ENCODE data around the gene GRIP1.

- TF ChIP-seq CEBPB (IDR thresholded peaks at IDR 0.05; ENCODE audit: borderline replicate concordance in 1 of 2, low read depth in 2 of 2, low read length in 2 of 2) (no peak), ZZZ3 (IDR thresholded peaks at IDR 0.05; ENCODE audit: control insufficient read depth, insufficient read length, low read depth) (no peak), GABPA (IDR thresholded peaks at IDR 0.05; ENCODE audit: low read depth) (no peak), SP1 (IDR thresholded peaks at IDR 0.05; ENCODE audit: low read depth, low read length) (no peak), JUNB (IDR thresholded peaks at IDR 0.05) (no peak), ZNF274 (IDR thresholded peaks at IDR 0.05; ENCODE audit: insufficient read depth, insufficient read length) (no peak), POLR2AphosphoS5 (IDR thresholded peaks at IDR 0.05; ENCODE audit: low read length) (no peak), EP300 (IDR thresholded peaks at IDR 0.05; ENCODE audit: borderline replicate concordance in 1 of 2, control insufficient read depth in 1 of 2, low read depth in 2 of 2, low read length in 2 of 2) (no peak), CHD4 (IDR thresholded peaks at IDR 0.05) (no peak), RCOR1 (conservative IDR thresholded peaks at IDR 0.05; ENCODE audit: low read depth, low read length) (no peak)
- TF ChIP-seq, protein P1, sequence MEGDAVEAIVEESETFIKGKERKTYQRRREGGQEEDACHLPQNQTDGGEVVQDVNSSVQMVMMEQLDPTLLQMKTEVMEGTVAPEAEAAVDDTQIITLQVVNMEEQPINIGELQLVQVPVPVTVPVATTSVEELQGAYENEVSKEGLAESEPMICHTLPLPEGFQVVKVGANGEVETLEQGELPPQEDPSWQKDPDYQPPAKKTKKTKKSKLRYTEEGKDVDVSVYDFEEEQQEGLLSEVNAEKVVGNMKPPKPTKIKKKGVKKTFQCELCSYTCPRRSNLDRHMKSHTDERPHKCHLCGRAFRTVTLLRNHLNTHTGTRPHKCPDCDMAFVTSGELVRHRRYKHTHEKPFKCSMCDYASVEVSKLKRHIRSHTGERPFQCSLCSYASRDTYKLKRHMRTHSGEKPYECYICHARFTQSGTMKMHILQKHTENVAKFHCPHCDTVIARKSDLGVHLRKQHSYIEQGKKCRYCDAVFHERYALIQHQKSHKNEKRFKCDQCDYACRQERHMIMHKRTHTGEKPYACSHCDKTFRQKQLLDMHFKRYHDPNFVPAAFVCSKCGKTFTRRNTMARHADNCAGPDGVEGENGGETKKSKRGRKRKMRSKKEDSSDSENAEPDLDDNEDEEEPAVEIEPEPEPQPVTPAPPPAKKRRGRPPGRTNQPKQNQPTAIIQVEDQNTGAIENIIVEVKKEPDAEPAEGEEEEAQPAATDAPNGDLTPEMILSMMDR (IDR thresholded peaks at IDR 0.05 in 2 of 3, conservative IDR thresholded peaks at IDR 0.05 in 1 of 3; ENCODE audit: control insufficient read depth in 2 of 3, extremely low read depth in 1 of 3, insufficient read depth in 1 of 3, low read depth in 3 of 3, low read length in 3 of 3) = peak; percentile 62 to 78 (median 75)
- TF ChIP-seq, protein P2, sequence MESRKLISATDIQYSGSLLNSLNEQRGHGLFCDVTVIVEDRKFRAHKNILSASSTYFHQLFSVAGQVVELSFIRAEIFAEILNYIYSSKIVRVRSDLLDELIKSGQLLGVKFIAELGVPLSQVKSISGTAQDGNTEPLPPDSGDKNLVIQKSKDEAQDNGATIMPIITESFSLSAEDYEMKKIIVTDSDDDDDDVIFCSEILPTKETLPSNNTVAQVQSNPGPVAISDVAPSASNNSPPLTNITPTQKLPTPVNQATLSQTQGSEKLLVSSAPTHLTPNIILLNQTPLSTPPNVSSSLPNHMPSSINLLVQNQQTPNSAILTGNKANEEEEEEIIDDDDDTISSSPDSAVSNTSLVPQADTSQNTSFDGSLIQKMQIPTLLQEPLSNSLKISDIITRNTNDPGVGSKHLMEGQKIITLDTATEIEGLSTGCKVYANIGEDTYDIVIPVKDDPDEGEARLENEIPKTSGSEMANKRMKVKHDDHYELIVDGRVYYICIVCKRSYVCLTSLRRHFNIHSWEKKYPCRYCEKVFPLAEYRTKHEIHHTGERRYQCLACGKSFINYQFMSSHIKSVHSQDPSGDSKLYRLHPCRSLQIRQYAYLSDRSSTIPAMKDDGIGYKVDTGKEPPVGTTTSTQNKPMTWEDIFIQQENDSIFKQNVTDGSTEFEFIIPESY (IDR thresholded peaks at IDR 0.05) = no peak
- TF ChIP-seq, protein P3, sequence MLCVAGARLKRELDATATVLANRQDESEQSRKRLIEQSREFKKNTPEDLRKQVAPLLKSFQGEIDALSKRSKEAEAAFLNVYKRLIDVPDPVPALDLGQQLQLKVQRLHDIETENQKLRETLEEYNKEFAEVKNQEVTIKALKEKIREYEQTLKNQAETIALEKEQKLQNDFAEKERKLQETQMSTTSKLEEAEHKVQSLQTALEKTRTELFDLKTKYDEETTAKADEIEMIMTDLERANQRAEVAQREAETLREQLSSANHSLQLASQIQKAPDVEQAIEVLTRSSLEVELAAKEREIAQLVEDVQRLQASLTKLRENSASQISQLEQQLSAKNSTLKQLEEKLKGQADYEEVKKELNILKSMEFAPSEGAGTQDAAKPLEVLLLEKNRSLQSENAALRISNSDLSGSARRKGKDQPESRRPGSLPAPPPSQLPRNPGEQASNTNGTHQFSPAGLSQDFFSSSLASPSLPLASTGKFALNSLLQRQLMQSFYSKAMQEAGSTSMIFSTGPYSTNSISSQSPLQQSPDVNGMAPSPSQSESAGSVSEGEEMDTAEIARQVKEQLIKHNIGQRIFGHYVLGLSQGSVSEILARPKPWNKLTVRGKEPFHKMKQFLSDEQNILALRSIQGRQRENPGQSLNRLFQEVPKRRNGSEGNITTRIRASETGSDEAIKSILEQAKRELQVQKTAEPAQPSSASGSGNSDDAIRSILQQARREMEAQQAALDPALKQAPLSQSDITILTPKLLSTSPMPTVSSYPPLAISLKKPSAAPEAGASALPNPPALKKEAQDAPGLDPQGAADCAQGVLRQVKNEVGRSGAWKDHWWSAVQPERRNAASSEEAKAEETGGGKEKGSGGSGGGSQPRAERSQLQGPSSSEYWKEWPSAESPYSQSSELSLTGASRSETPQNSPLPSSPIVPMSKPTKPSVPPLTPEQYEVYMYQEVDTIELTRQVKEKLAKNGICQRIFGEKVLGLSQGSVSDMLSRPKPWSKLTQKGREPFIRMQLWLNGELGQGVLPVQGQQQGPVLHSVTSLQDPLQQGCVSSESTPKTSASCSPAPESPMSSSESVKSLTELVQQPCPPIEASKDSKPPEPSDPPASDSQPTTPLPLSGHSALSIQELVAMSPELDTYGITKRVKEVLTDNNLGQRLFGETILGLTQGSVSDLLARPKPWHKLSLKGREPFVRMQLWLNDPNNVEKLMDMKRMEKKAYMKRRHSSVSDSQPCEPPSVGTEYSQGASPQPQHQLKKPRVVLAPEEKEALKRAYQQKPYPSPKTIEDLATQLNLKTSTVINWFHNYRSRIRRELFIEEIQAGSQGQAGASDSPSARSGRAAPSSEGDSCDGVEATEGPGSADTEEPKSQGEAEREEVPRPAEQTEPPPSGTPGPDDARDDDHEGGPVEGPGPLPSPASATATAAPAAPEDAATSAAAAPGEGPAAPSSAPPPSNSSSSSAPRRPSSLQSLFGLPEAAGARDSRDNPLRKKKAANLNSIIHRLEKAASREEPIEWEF (IDR thresholded peaks at IDR 0.05; ENCODE audit: insufficient replicate concordance, low read depth, low read length) = no peak
Observed at GRCh38 chr12:66688846-66689439, 10.1 kb upstream of the GRIP1 start.

All from GM12878 (cell line).